RPMI7951 (cell line): ENCODE results near the gene RASGRP4. TPM values are rescaled to one million over a fixed set of nuclear protein-coding genes. Genes with fewer than 3 reads are reported as not detected.
"Not testable (repeated sequence)": the region's sequence is repeated elsewhere in the genome, so short reads cannot be mapped to it uniquely, and the experiment has no call there.

Experiments used
- DNase-seq: peaks from one replicate; pipeline ENCODE4 v3.0.0-alpha.2; 2012; ENCODE audit warnings: low read depth
- total RNA-seq: library from RNA; depleted of rRNA; stranded (reverse); fragments of >200 nt; shearing (Covaris generic); gene quantifications from 2 replicates; pipeline ENCODE4 v1.2.3, GENCODE V29; 2014

Gene RASGRP4
- total RNA-seq, 1 experiment from 2014 or later, result not detected

- no peak for DNase-seq
Measured at GRCh38 chr19:38445362-38445761, 19.3 kb upstream of the RASGRP4 start.

GRCh38 chr19:38444026-38444425, 18.0 kb upstream of the RASGRP4 start:
- no peak for DNase-seq

- no peak for DNase-seq
Measured at GRCh38 chr19:38443458-38443999, 17.5 kb upstream of the RASGRP4 start.

GRCh38 chr19:38442736-38443135, 16.7 kb upstream of the RASGRP4 start:
- DNase-seq, result no peak

- no peak for DNase-seq
Measured at GRCh38 chr19:38441657-38442348, 15.8 kb upstream of the RASGRP4 start.

GRCh38 chr19:38440592-38440991, 14.6 kb upstream of the RASGRP4 start:
- DNase-seq, result no peak

- DNase-seq, result no peak
Measured at GRCh38 chr19:38437917-38438316, 11.9 kb upstream of the RASGRP4 start.

GRCh38 chr19:38437295-38437694, 11.3 kb upstream of the RASGRP4 start:
- no peak for DNase-seq

- no peak for DNase-seq
Measured at GRCh38 chr19:38434549-38435051, 8.6 kb upstream of the RASGRP4 start.

- peak; percentile 34 for DNase-seq
Measured at GRCh38 chr19:38433268-38433733, 7.3 kb upstream of the RASGRP4 start, which contains the start of gene RYR1. Gene RYR1 (plus strand): TSS chr19:38433691. CDS start chr19:38433830, 139 bp downstream.

- no peak for DNase-seq
Measured at GRCh38 chr19:38430931-38431330, 4.9 kb upstream of the RASGRP4 start.

- DNase-seq, result no peak
Measured at GRCh38 chr19:38429811-38430156, 3.8 kb upstream of the RASGRP4 start.

- peak; percentile 44 for DNase-seq
Measured at GRCh38 chr19:38429055-38429810, 3.2 kb upstream of the RASGRP4 start.

GRCh38 chr19:38427035-38427677, 1.1 kb upstream of the RASGRP4 start:
- DNase-seq, result not testable (repeated sequence)

- no peak for DNase-seq
Measured at GRCh38 chr19:38425222-38425809, 703 bp downstream of the RASGRP4 start.

- DNase-seq, result no peak
Measured at GRCh38 chr19:38424272-38424671, 1.7 kb downstream of the RASGRP4 start.

GRCh38 chr19:38422438-38422837, 3.6 kb downstream of the RASGRP4 start:
- DNase-seq, result no peak

GRCh38 chr19:38421856-38422255, 4.2 kb downstream of the RASGRP4 start:
- DNase-seq, result no peak

GRCh38 chr19:38420935-38421334, 5.1 kb downstream of the RASGRP4 start:
- DNase-seq, result no peak

- peak; percentile 36 for DNase-seq
Measured at GRCh38 chr19:38417544-38418506, 8.2 kb downstream of the RASGRP4 start.

GRCh38 chr19:38417146-38417543, 8.9 kb downstream of the RASGRP4 start:
- no peak for DNase-seq
